Ishikawa (cell line): ENCODE results near the gene ARL5B.

Experiments
- CEBPB ChIP-seq: IDR thresholded peaks from 2 replicates; pipeline ENCODE4 v1.6.1; 2012
- CREB1 ChIP-seq: IDR thresholded peaks from 2 replicates; pipeline ENCODE4 v1.6.1; 2012; ENCODE audit warnings: low read depth
- EGR1 ChIP-seq: IDR thresholded peaks from 2 replicates; pipeline ENCODE4 v1.6.1; 2012
- EP300 ChIP-seq: IDR thresholded peaks from 2 replicates; pipeline ENCODE4 v1.6.1; 2012; ENCODE audit warnings: borderline replicate concordance
- FOXM1 ChIP-seq: IDR thresholded peaks from 2 replicates; pipeline ENCODE4 v1.6.1; 2012; ENCODE audit warnings: low read depth, borderline replicate concordance
- MAX ChIP-seq: IDR thresholded peaks from 2 replicates; pipeline ENCODE4 v1.6.1; 2012
- NFIC ChIP-seq: IDR thresholded peaks from 2 replicates; pipeline ENCODE4 v1.6.1; 2012
- RAD21 ChIP-seq: IDR thresholded peaks from 2 replicates; pipeline ENCODE4 v1.6.1; 2012; ENCODE audit warnings: low read depth
- REST ChIP-seq: IDR thresholded peaks from 2 replicates; pipeline ENCODE4 v1.6.1; 2012; ENCODE audit warnings: low read depth, mild to moderate bottlenecking
- TAF1 ChIP-seq: IDR thresholded peaks from 2 replicates; pipeline ENCODE4 v1.6.1; 2012; ENCODE audit warnings: low read depth, mild to moderate bottlenecking
- TCF12 ChIP-seq: IDR thresholded peaks from 2 replicates; pipeline ENCODE4 v1.6.1; 2012; ENCODE audit warnings: low read depth
- TEAD4 ChIP-seq: IDR thresholded peaks from 2 replicates; pipeline ENCODE4 v1.6.1; 2012
- USF1 ChIP-seq: IDR thresholded peaks from 2 replicates; pipeline ENCODE4 v1.6.1; 2012
- YY1 ChIP-seq: IDR thresholded peaks from 2 replicates; pipeline ENCODE4 v1.6.1; 2012; ENCODE audit warnings: low read depth
- ZBTB7A ChIP-seq: IDR thresholded peaks from 2 replicates; pipeline ENCODE4 v1.6.1; 2012; ENCODE audit warnings: low read depth

Gene ARL5B

GRCh38 chr10:18660816-18661431, 1.7 kb downstream of the ARL5B start:
- no peak for TF ChIP-seq TAF1
- TF ChIP-seq EP300, result no peak
- no peak for TF ChIP-seq REST
- no peak for TF ChIP-seq EGR1
- no peak for TF ChIP-seq TCF12
- TF ChIP-seq CREB1, result no peak
- no peak for TF ChIP-seq FOXM1
- no peak for TF ChIP-seq MAX
- TF ChIP-seq YY1, result no peak
- TF ChIP-seq ZBTB7A, result no peak
- TF ChIP-seq CEBPB, result no peak
- TF ChIP-seq NFIC, result no peak
- TF ChIP-seq TEAD4, result no peak
- no peak for TF ChIP-seq RAD21
- no peak for TF ChIP-seq USF1

- TF ChIP-seq RAD21, result no peak
Measured at GRCh38 chr10:18664841-18665478, 5.7 kb downstream of the ARL5B start.

- TF ChIP-seq TCF12 (no peak), FOXM1 (no peak), TAF1 (no peak), NFIC (no peak), ZBTB7A (no peak), TEAD4 (no peak), CEBPB (no peak), MAX (no peak), RAD21 (no peak), EP300 (no peak), YY1 (no peak), EGR1 (no peak), REST (no peak), CREB1 (no peak), USF1 (no peak)
Measured at GRCh38 chr10:18665815-18666558, 6.8 kb downstream of the ARL5B start.

- TF ChIP-seq EGR1 (no peak), EP300 (no peak), TEAD4 (no peak), ZBTB7A (no peak), MAX (no peak), NFIC (no peak), CREB1 (no peak), USF1 (no peak), FOXM1 (no peak), RAD21 (no peak), YY1 (no peak)
Measured at GRCh38 chr10:18666810-18667209, 7.6 kb downstream of the ARL5B start.

- no peak for TF ChIP-seq TEAD4
- no peak for TF ChIP-seq RAD21
- no peak for TF ChIP-seq FOXM1
- TF ChIP-seq CREB1, result no peak
- no peak for TF ChIP-seq REST
- TF ChIP-seq ZBTB7A, result no peak
- no peak for TF ChIP-seq NFIC
- TF ChIP-seq EP300, result no peak
- no peak for TF ChIP-seq MAX
- TF ChIP-seq TAF1, result no peak
- no peak for TF ChIP-seq YY1
- TF ChIP-seq CEBPB, result no peak
- TF ChIP-seq USF1, result no peak
- no peak for TF ChIP-seq TCF12
Measured at GRCh38 chr10:18668026-18668425, 8.8 kb downstream of the ARL5B start.
